Calu3 (cell line): ENCODE data around the gene MUC2. TPM values are rescaled to one million over a fixed set of nuclear protein-coding genes. Genes with fewer than 3 reads are reported as not detected.

Experiments
- BruUV-seq: library from RNA; stranded (reverse); fragments of 400-500 nt; replicated peaks from 2 replicates; lab custom pipeline; 2021; lab: Mats Ljungman, UMichigan
- CTCF ChIA-PET: fragments of 300-600 bp; sonication (Branson Sonifier 250); formaldehyde crosslinking; loops from one replicate; lab custom pipeline; 2022; ENCODE audit warnings: antibody characterized with exemption; lab: Charles Lee
- DNase-seq: peaks from one replicate; pipeline ENCODE4 v3.0.0; 2022
- H3K27ac Mint-ChIP-seq: one replicate; pipeline ENCODE4 v1.8.0; 2022; ENCODE audit warnings: mixed read lengths; ENCODE audit not compliant: unreplicated experiment
- H3K27me3 Mint-ChIP-seq: one replicate; pipeline ENCODE4 v1.8.0; 2022; ENCODE audit warnings: mixed read lengths; ENCODE audit not compliant: unreplicated experiment
- H3K36me3 Mint-ChIP-seq: one replicate; pipeline ENCODE4 v1.8.0; 2022; ENCODE audit warnings: mild to moderate bottlenecking, moderate library complexity, mixed read lengths; ENCODE audit not compliant: insufficient read depth, unreplicated experiment
- H3K4me1 Mint-ChIP-seq: one replicate; pipeline ENCODE4 v1.8.0; 2022; ENCODE audit warnings: mild to moderate bottlenecking, low read depth, mixed read lengths; ENCODE audit not compliant: unreplicated experiment
- H3K4me3 Mint-ChIP-seq: one replicate; pipeline ENCODE4 v1.8.0; 2022; ENCODE audit warnings: mild to moderate bottlenecking, low read depth, moderate library complexity, mixed read lengths; ENCODE audit not compliant: unreplicated experiment
- H3K9me3 Mint-ChIP-seq: one replicate; pipeline ENCODE4 v1.8.0; 2022; ENCODE audit warnings: low read depth, mixed read lengths; ENCODE audit not compliant: unreplicated experiment
- CTCF ChIP-seq: fragments of 200-600 bp; IDR thresholded peaks from one replicate; pipeline ENCODE4 v1.8.0; 2022; ENCODE audit warnings: antibody characterized with exemption; ENCODE audit not compliant: unreplicated experiment
- intact Hi-C: fragments of 100-400 bp; cut with micrococcal nuclease; formaldehyde crosslinking; loops from one replicate; pipeline ENCODE4 v1.10.0; 2022; ENCODE audit not compliant: unreplicated experiment
- total RNA-seq: library from RNA; stranded (reverse); gene quantifications from 2 replicates; pipeline ENCODE4 v1.2.3, GENCODE V29; 2022

The MUC2 gene
- total RNA-seq, 1 experiment from 2014 or later, result not detected

GRCh38 chr11:1087279-1087960 is 12.7 kb downstream of the MUC2 start:
- no peaks in the 10 kb centered on the region for H3K9me3 Mint-ChIP-seq
- H3K27ac Mint-ChIP-seq, result no peak overlapping the region
- H3K4me1 Mint-ChIP-seq, result no peaks in the 10 kb centered on the region
- no peak for TF ChIP-seq CTCF
- no peak overlapping the region for H3K4me3 Mint-ChIP-seq
- no peak for DNase-seq
- BruUV-seq, result no TSS peak
- CTCF ChIA-PET, result no interaction called here
- H3K27me3 Mint-ChIP-seq, result no peaks in the 10 kb centered on the region
- intact Hi-C loops, result no loop called here
- peaks cover 4% of the 10 kb centered on the region for H3K36me3 Mint-ChIP-seq

- H3K27ac Mint-ChIP-seq, result no peak overlapping the region
- no peak for DNase-seq
- H3K36me3 Mint-ChIP-seq, result peaks cover 4% of the 10 kb centered on the region
- H3K4me1 Mint-ChIP-seq, result no peaks in the 10 kb centered on the region
- intact Hi-C loops, result no loop called here
- H3K4me3 Mint-ChIP-seq, result no peak overlapping the region
- TF ChIP-seq CTCF, result no peak
- BruUV-seq, result no TSS peak
- no peaks in the 10 kb centered on the region for H3K27me3 Mint-ChIP-seq
- CTCF ChIA-PET, result interaction anchor here (0.7 kb wide), 2 partner anchors 131 to 281 kb away, joined by 3 to 6 read pairs; no protein-coding TSS in a partner anchor
- no peaks in the 10 kb centered on the region for H3K9me3 Mint-ChIP-seq
These were observed 13.6 kb downstream of the MUC2 start for GRCh38 chr11:1087961-1088926.

DNA sequence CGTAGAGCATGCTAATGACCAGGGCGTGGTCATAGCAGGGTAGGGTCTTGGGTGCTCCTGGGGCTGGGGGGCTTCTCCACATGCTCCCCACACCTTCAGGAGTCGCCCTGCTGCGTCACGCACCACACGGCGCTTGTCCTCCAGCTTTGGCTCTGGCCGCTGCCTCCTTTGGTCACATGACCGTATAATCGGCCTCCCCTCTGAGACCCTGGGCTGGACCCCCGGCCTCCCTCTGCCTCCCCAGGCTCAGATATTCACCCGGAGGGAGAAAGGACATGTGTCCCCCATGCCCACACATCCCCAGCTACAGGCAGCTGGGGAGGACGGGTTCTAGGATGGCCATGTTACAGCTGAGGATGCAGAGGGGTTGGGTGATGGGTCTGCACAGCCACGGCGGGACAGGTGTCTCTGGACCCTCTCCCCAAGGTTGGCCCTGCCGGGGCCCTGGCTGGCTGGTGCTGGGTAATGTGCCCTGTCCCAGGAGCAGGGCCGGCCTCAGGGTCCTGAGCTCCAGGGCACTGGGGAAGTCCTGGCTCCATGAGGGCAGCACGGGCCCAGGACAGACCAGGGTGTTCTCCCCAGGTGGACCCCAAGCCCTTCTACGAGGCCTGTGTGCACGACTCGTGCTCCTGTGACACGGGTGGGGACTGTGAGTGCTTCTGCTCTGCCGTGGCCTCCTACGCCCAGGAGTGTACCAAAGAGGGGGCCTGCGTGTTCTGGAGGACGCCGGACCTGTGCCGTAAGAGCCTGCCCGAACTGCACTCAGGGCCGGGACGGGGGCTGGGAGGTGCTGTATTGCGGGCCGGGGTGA is 14.5 kb downstream of the MUC2 start:
- no peak overlapping the region for H3K27ac Mint-ChIP-seq
- no peak for TF ChIP-seq CTCF
- H3K36me3 Mint-ChIP-seq, result peaks cover 4% of the 10 kb centered on the region
- intact Hi-C loops, result no loop called here
- no peaks in the 10 kb centered on the region for H3K9me3 Mint-ChIP-seq
- no peak for DNase-seq
- no peaks in the 10 kb centered on the region for H3K27me3 Mint-ChIP-seq
- no TSS peak for BruUV-seq
- no peaks in the 10 kb centered on the region for H3K4me1 Mint-ChIP-seq
- no peak overlapping the region for H3K4me3 Mint-ChIP-seq
- CTCF ChIA-PET, result interaction anchor here (0.6 kb wide), 1 partner anchor 396 kb away, joined by 3 read pairs; no protein-coding TSS in a partner anchor
